Cardiac ventricle fibroblast (primary cell): ENCODE measurements around the gene ADAMTS4. TPM values are rescaled to one million over a fixed set of nuclear protein-coding genes. Genes with fewer than 3 reads are reported as not detected.

Experiments
- total RNA-seq: library from RNA; depleted of rRNA; stranded (reverse); fragments of >200 nt; gene quantifications from 2 replicates; pipeline ENCODE4 v1.2.3, GENCODE V29; 2015

ADAMTS4 gene, protein sequence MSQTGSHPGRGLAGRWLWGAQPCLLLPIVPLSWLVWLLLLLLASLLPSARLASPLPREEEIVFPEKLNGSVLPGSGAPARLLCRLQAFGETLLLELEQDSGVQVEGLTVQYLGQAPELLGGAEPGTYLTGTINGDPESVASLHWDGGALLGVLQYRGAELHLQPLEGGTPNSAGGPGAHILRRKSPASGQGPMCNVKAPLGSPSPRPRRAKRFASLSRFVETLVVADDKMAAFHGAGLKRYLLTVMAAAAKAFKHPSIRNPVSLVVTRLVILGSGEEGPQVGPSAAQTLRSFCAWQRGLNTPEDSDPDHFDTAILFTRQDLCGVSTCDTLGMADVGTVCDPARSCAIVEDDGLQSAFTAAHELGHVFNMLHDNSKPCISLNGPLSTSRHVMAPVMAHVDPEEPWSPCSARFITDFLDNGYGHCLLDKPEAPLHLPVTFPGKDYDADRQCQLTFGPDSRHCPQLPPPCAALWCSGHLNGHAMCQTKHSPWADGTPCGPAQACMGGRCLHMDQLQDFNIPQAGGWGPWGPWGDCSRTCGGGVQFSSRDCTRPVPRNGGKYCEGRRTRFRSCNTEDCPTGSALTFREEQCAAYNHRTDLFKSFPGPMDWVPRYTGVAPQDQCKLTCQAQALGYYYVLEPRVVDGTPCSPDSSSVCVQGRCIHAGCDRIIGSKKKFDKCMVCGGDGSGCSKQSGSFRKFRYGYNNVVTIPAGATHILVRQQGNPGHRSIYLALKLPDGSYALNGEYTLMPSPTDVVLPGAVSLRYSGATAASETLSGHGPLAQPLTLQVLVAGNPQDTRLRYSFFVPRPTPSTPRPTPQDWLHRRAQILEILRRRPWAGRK
- total RNA-seq = 2.2 and 3.6 TPM in 2 replicates

DNA sequence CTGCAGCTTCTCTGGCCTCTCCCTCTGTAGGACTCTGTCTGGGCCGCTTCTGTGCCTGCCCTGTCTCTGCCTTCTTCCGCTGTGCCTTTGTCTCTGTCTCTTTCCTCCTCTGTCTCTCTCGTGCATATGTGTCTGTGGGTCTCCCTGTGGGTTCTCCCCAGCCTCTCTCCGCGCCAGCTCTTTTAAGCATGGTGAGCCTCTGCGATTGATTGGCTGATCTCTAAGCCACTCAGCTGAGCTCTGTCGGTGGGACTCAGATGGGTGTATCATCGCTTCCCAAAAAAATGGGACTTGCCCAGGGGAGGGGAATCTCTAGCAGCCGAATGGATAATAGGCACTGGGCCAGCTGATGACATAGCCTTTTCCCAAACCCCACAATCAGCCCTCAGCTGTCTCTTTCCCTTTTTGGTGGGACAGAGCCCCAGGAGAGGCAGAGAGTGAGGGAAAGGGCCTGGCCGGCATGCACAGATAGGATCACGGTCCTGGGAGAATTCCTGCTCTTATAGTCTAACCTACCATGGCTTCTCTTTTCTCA lies at the start of gene ADAMTS4:
Gene ADAMTS4, minus strand, starts transcription at position 158 of the 535 bp plus-strand sequence. CDS start 427 bp downstream, outside the sequence.

DNA sequence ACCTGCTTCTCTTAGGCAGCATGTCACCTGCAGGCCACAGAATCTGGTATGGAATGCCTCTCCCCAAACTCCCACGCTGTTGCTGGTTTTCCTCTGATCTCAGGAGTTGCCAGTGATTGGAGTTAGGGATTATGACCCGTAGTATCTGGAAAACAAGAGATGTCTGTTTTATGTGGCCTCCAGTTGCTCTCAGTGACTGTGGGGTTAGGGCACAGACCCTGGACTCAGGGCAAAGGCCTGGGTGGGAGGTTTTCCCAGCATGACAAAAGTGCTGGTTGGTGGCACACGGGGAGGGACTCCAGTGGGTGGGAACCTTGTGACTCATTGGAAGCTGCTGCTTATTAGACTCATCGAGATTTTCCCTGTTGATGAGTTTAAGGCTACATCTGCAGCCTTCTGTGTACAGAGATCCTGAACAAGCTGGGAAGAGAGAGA lies 39.2 kb upstream of the ADAMTS4 start, which contains the start of gene NR1I3:
Gene NR1I3, minus strand, starts transcription at position 165 of the 435 bp plus-strand sequence. CDS start 1,638 bp downstream, outside the sequence.

DNA sequence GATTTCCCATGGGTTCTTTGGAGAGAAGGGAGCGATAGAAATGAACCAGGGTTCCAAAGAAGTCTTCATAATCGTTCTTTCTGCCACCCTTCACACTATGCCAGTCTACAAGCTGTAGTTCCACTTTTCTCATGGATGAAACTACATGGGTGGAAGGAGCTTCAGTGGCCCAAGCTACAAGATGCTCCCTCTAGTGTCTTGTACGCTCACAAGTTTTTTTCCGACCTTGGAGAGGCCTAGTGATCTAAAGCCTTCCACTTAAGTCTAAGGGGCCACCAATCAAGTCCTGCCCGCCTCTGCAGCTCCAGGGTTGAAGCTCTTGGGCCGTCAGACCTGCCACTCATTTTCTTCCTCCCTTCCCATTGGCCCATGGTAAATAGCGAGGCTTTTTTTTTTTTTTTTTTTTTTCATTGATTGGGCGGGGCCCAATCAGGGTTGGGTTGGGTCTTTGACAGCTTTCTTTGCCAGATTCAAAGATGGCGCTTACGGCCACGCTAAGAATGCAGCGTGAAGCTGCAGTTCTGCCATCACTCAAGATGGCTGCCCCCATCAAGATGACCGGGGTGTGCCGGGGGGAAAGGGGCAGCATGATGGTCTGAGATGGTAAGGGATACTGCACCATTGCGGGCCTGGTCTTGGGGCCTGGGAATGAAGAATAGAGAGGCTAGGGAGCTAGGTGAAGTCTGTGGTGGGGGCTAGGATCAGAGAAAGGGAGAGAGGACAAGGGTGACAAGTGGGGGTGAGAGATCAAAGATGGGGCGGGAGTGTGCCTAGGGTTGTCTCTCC lies 26.9 kb upstream of the ADAMTS4 start, which contains the start of gene TOMM40L:
Gene TOMM40L, plus strand, starts transcription at position 527 of the 786 bp plus-strand sequence. CDS start 430 bp downstream, outside the sequence.

DNA sequence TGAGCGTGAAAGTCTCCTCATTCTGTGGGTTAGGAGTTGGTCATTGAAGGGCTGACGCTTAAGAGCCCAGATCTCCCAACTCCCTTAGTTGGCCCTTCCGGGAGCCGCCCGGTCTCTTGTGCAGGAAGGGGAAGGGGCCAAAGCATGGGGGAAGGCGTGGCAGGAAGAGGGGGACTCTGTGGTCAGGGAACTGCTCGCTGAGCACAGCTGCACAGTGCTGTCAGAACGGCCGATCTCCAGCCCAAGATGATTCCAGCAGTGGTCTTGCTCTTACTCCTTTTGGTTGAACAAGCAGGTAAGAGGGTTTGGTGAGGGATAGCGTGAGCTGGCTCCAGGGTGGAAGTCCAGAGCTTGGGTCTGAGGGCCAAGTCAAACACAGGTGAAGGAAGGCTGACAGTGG lies 16.2 kb upstream of the ADAMTS4 start, which contains the start of gene FCER1G:
Gene FCER1G, plus strand, starts transcription at position 220 of the 400 bp plus-strand sequence. Its CDS starts 27 bp downstream, at position 247.

DNA sequence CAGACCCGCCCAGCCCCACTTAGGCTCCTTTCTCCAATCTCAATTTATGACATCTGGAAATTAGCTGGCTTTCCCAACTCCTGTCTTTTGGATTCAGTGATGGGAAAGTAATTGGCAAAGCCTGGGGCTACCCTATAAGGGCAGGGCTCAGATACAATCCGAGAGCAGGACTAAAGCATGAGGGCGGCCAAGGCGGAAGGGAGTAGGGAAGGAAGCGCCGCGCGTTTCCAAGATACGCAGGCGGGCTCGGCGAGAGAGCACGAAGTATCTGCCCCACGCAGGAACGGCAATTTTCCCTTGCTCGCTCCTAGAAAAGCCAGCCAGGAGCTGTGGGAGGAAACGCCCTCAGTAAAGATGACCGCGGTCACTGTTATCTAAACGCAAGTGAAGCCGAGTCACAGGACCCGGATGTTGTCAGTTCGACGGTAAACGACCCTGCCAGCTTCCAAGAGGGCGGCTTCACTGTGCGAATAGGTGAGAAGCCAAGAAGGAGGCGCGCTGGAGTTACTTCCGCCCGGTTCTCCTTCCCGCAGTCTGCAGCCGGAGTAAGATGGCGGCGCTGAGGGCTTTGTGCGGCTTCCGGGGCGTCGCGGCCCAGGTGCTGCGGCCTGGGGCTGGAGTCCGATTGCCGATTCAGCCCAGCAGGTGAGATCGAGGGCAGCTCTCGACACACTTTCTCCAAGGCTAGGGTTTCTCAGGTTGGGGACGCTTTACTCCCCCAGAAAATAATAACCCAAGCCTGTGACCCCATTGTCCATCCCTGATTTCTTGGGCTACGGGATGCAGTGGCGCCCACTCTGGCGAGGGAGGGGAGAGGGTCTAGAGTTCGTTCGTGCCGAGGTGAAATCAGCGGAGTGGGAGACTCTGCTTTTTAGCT lies 3.2 kb upstream of the ADAMTS4 start, which contains the start of gene NDUFS2:
Gene NDUFS2, plus strand, starts transcription at position 532 of the 877 bp plus-strand sequence. Its CDS starts 19 bp downstream, at position 551.

DNA sequence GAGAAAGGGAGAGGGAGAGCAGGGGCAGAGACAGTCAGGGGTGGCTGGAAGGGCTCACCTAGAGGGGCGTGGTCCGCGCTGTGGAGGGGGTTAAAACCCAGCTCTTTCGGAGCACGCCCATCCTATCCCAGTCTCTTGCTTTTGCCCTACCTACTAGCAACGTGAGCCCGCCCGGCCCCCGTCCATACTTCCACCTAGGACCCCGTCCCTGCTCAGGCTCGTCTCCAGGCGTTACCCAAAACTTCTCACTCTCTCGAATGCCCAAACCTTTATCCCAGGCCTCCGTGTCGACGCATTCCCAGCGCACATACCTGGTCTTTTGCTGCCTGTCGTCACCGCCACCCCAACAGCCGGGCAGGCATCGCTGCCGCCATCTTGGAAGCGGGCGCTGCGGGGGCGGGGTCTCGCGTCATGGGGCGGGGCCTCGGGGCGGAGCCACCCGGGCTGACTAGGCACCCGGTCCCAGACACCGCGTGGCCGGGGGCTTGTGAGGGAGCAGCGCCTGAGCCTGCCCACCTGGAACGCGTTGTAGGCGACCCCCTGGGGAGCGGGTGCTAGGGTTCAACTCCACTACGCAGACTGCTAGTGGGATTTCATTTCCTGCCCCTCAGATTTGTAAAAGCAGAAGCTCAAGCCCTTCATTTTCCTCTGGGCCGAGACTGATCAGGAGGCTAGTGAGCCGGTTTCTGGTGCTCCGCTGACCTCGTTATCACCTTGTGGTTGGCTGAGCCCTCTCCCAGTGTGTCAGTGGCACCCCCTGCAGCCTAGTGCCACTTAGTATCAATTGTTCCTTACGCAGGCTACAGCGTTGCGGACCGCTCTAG lies 21.5 kb downstream of the ADAMTS4 start, which contains the start of gene B4GALT3:
Gene B4GALT3, minus strand, starts transcription at position 396 of the 824 bp plus-strand sequence. CDS start 1,447 bp downstream, outside the sequence.

DNA sequence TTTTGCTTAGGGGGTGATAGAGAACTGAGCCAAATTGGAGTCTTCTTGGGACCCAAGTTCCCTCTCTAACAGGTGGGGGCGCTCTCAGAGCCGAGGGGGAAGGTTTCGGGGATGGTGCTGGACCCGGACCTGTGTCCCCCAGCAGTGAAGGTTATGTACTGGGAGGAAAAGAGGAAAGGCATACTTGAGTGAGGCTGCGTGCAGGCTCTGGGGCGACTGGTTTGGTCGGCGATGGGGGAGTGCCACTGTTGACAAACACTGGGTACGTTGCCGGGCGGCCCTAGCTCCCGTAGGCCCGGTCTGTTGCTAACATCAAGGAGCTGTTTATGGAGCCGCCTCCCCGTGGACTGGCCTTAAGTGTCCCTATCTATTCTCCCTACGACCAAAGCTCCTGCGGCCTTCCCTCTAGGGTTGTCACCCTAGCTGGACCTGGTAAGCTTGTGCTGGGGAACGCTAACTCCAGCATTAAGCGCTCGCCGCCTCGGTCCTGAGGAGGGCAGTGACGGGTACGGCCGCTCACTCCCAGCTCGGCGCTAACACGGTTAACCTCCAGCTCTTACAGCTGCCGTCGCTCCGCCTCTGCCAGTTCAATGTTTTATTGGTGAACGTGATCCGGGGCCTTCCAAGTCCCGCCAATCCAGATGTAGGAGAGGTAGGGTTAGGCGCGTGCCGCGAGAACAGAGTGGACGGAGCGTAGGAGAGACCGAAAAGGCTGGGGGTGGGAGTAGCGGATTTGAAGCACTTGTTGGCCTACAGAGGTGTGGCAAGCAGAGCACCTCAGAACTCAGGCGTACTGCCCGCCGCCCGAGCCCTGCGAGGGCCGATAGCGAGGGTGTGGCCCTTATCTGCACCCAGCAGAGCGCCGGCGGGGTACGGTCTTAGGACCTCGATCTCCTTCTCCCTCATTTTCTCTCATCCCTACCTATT lies 32.8 kb downstream of the ADAMTS4 start, which contains the start of gene PPOX:
Gene PPOX, plus strand, starts transcription at position 685 of the 927 bp plus-strand sequence. CDS start 422 bp downstream, outside the sequence.

DNA sequence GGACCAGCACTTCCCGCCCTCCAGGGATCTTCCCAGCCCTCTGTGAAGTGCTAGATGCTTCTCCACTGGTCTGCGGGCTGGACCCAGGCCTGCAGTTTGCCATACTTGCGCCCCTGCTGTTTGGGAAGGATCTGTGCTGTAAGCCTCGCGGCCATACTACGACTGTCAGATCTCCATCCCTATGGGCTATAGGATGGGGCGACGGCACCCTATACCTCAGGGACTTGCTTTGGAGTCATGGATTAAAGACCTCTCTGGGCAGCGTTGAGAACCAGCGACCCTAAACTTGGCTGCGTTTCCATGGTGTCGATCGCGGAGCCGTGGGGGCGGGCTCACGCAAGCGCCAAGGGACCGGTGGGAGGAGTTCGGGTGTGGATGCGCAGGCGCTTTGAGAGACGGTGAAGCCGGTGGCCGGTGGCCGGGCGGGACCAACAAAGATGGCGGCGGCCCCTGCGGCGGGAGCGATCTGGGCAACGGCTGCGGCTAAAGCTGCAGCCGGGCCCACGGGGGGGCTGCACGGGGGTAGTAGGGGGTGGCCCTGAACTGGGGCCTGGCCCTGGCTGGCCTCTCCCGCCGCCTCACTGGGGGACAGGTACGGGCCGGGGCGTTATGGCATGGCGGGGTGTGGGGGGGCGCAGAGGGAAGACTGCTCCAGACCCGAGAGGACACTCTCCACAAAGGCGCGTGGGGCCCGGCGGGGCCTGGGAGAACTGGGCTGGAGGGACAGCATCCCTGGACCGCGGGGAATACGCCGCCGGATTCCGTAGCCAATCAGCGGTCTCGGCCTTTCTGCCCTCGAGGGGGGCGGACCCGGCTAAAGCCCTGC lies 39.6 kb downstream of the ADAMTS4 start, which contains the start of gene USP21:
Gene USP21, plus strand, starts transcription at position 414 of the 826 bp plus-strand sequence. CDS start 1,141 bp downstream, outside the sequence.

DNA sequence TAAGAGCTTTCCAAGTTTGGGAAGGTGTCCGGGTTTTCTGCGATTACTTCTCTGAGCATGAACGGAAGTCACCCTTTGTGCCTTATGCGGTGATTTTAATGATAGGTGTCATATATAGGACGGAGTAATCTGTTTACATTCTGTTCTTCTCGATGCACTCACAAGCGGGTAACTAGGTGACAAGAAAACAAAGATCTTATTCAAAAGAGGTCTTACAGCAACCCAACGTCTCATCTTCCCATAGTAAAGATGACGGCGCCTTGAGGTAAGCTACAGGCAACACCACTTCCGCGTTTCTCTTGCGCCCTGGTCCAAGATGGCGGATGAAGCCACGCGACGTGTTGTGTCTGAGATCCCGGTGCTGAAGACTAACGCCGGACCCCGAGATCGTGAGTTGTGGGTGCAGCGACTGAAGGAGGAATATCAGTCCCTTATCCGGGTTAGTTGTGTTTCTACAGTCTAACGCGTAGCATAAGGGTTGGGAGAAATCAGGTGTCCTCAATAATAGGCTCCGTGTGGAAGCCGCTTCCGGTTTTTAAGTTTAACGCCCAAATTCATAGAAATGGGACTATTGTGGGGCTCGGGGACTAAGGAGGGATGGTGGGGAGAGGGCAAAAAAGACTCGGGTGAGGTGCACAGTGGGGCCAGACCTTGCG lies 45.0 kb downstream of the ADAMTS4 start, which contains the start of gene UFC1:
Gene UFC1, plus strand, starts transcription at position 297 of the 656 bp plus-strand sequence. Its CDS starts 20 bp downstream, at position 317.

Other genes starting within 250 kb of the ADAMTS4 start
- not detected in 2 replicates for gene ITLN2, start 244.2 kb downstream of the ADAMTS4 start, total RNA-seq
- 4.1 and 10.9 TPM in 2 replicates for gene F11R, start 177.9 kb downstream of the ADAMTS4 start, total RNA-seq
- 14.5 and 21.0 TPM in 2 replicates for gene TSTD1, start 160.1 kb downstream of the ADAMTS4 start, total RNA-seq
- gene USF1, start 153.1 kb downstream of the ADAMTS4 start, total RNA-seq = 25.1 and 30.8 TPM in 2 replicates
- not detected in 2 replicates for gene ARHGAP30, start 129.2 kb downstream of the ADAMTS4 start, total RNA-seq
- 0.10 TPM in 1 of 2 replicates, not detected in the other for gene NECTIN4, start 109.5 kb downstream of the ADAMTS4 start, total RNA-seq
- gene KLHDC9, start 100.7 kb downstream of the ADAMTS4 start, total RNA-seq = 2.0 and 2.6 TPM in 2 replicates
- 34.9 and 36.8 TPM in 2 replicates for gene PFDN2, start 81.0 kb downstream of the ADAMTS4 start, total RNA-seq
- gene NIT1, start 80.9 kb downstream of the ADAMTS4 start, total RNA-seq = 12.6 and 18.6 TPM in 2 replicates
- gene DEDD, start 66.4 kb downstream of the ADAMTS4 start, total RNA-seq = 26.5 and 28.1 TPM in 2 replicates
- gene UFC1, start 45.1 kb downstream of the ADAMTS4 start, total RNA-seq = 79.6 and 90.7 TPM in 2 replicates
- 11.8 and 16.2 TPM in 2 replicates for gene USP21, start 39.6 kb downstream of the ADAMTS4 start, total RNA-seq
- 6.2 and 7.9 TPM in 2 replicates for gene PPOX, start 32.6 kb downstream of the ADAMTS4 start, total RNA-seq
- 17.4 and 22.2 TPM in 2 replicates for gene B4GALT3, start 21.5 kb downstream of the ADAMTS4 start, total RNA-seq
- gene NDUFS2, start 3.3 kb upstream of the ADAMTS4 start, total RNA-seq = 73.1 and 95.8 TPM in 2 replicates
- not detected in 2 replicates for gene FCER1G, start 16.2 kb upstream of the ADAMTS4 start, total RNA-seq
- not detected in 2 replicates for gene APOA2, start 24.6 kb upstream of the ADAMTS4 start, total RNA-seq
- 2.7 and 5.8 TPM in 2 replicates for gene TOMM40L, start 27.0 kb upstream of the ADAMTS4 start, total RNA-seq
- not detected in 2 replicates for gene NR1I3, start 39.1 kb upstream of the ADAMTS4 start, total RNA-seq
- gene PCP4L1, start 59.7 kb upstream of the ADAMTS4 start, total RNA-seq = not detected in 2 replicates
- gene MPZ, start 110.9 kb upstream of the ADAMTS4 start, total RNA-seq = 0.44 and 0.50 TPM in 2 replicates
- 133 and 154 TPM in 2 replicates for gene SDHC, start 115.3 kb upstream of the ADAMTS4 start, total RNA-seq
- gene CFAP126, start 168.8 kb upstream of the ADAMTS4 start, total RNA-seq = not detected in 2 replicates